ENCODE measurements around the gene SENP1. TPM values are rescaled to one million over a fixed set of nuclear protein-coding genes. Genes with fewer than 3 reads are reported as not detected.
A peak's percentile ranks its signal among the peaks of the same experiment; 100 is the strongest.

SENP1 gene
- total RNA-seq, 1 experiment from 2014 or later, result 16.3 TPM

- no peak for DNase-seq
Observed at GRCh38 chr12:48018618-48018995, 87.3 kb downstream of the SENP1 start.

GRCh38 chr12:48017921-48018617 lies 87.8 kb downstream of the SENP1 start:
- no peak overlapping the region for H3K4me3 ChIP-seq
- DNase-seq, result no peak
- no peaks in the 10 kb centered on the region for H3K9me3 ChIP-seq
- H3K27me3 ChIP-seq, result peaks cover 22% of the 10 kb centered on the region
- no peaks in the 10 kb centered on the region for H3K36me3 ChIP-seq

More at GRCh38 chr12:48018618-48018995, 87.3 kb downstream of the SENP1 start:
- H3K4me3 ChIP-seq, result no peak overlapping the region
- peaks cover 19% of the 10 kb centered on the region for H3K27me3 ChIP-seq
- no peaks in the 10 kb centered on the region for H3K9me3 ChIP-seq
- no peaks in the 10 kb centered on the region for H3K36me3 ChIP-seq

GRCh38 chr12:48017496-48017895 lies 88.4 kb downstream of the SENP1 start:
- Histone ChIP-seq H3K4me3 (no peak overlapping the region), H3K36me3 (no peaks in the 10 kb centered on the region), H3K9me3 (no peaks in the 10 kb centered on the region), H3K27me3 (peaks cover 23% of the 10 kb centered on the region)
- DNase-seq, result no peak

GRCh38 chr12:48016373-48017020 lies 89.4 kb downstream of the SENP1 start:
- no peak for DNase-seq
- Histone ChIP-seq H3K36me3 (no peaks in the 10 kb centered on the region), H3K27me3 (peaks cover 26% of the 10 kb centered on the region), H3K9me3 (no peaks in the 10 kb centered on the region), H3K4me3 (no peak overlapping the region)

- Histone ChIP-seq H3K4me3 (no peak overlapping the region), H3K9me3 (no peaks in the 10 kb centered on the region), H3K27me3 (peaks cover 29% of the 10 kb centered on the region), H3K36me3 (no peaks in the 10 kb centered on the region)
- DNase-seq, result no peak
Observed at GRCh38 chr12:48015954-48016353, 89.9 kb downstream of the SENP1 start.

- H3K27me3 ChIP-seq, result peaks cover 29% of the 10 kb centered on the region
Observed at GRCh38 chr12:48015129-48015528, 90.8 kb downstream of the SENP1 start.

GRCh38 chr12:48013287-48013686 lies 92.6 kb downstream of the SENP1 start:
- no peak for DNase-seq
- Histone ChIP-seq H3K36me3 (no peaks in the 10 kb centered on the region), H3K27me3 (peaks cover 28% of the 10 kb centered on the region)

More at GRCh38 chr12:48015129-48015528, 90.8 kb downstream of the SENP1 start:
- Histone ChIP-seq H3K4me3 (no peak overlapping the region), H3K36me3 (no peaks in the 10 kb centered on the region), H3K9me3 (no peaks in the 10 kb centered on the region)
- DNase-seq, result no peak

GRCh38 chr12:48012070-48012469 lies 93.8 kb downstream of the SENP1 start:
- no peak for DNase-seq
- H3K9me3 ChIP-seq, result no peaks in the 10 kb centered on the region
- H3K27me3 ChIP-seq, result peaks cover 35% of the 10 kb centered on the region

More at GRCh38 chr12:48013287-48013686, 92.6 kb downstream of the SENP1 start:
- H3K4me3 ChIP-seq, result no peak overlapping the region
- H3K9me3 ChIP-seq, result no peaks in the 10 kb centered on the region

GRCh38 chr12:48010366-48010970 lies 95.4 kb downstream of the SENP1 start:
- Histone ChIP-seq H3K27me3 (peaks cover 49% of the 10 kb centered on the region), H3K9me3 (no peaks in the 10 kb centered on the region)
- DNase-seq, result no peak

More at GRCh38 chr12:48012070-48012469, 93.8 kb downstream of the SENP1 start:
- Histone ChIP-seq H3K36me3 (no peaks in the 10 kb centered on the region), H3K4me3 (no peak overlapping the region)

GRCh38 chr12:48009471-48009870 lies 96.4 kb downstream of the SENP1 start:
- no peaks in the 10 kb centered on the region for H3K9me3 ChIP-seq
- peaks cover 59% of the 10 kb centered on the region for H3K27me3 ChIP-seq
- H3K4me3 ChIP-seq, result no peak overlapping the region
- H3K36me3 ChIP-seq, result no peaks in the 10 kb centered on the region
- DNase-seq, result no peak

More at GRCh38 chr12:48010366-48010970, 95.4 kb downstream of the SENP1 start:
- H3K4me3 ChIP-seq, result no peak overlapping the region
- H3K36me3 ChIP-seq, result no peaks in the 10 kb centered on the region

GRCh38 chr12:48008950-48009349 lies 96.9 kb downstream of the SENP1 start:
- DNase-seq, result no peak
- Histone ChIP-seq H3K27me3 (peaks cover 63% of the 10 kb centered on the region), H3K36me3 (no peaks in the 10 kb centered on the region), H3K4me3 (no peak overlapping the region), H3K9me3 (no peaks in the 10 kb centered on the region)

GRCh38 chr12:48008349-48008748 lies 97.5 kb downstream of the SENP1 start:
- no peaks in the 10 kb centered on the region for H3K9me3 ChIP-seq
- no peaks in the 10 kb centered on the region for H3K36me3 ChIP-seq
- H3K4me3 ChIP-seq, result no peak overlapping the region
- DNase-seq, result no peak
- H3K27me3 ChIP-seq, result peaks cover 63% of the 10 kb centered on the region

GRCh38 chr12:48007206-48007605 lies 98.7 kb downstream of the SENP1 start:
- no peak overlapping the region for H3K4me3 ChIP-seq
- H3K9me3 ChIP-seq, result no peaks in the 10 kb centered on the region
- no peak for DNase-seq
- peaks cover 72% of the 10 kb centered on the region for H3K27me3 ChIP-seq
- no peaks in the 10 kb centered on the region for H3K36me3 ChIP-seq

GRCh38 chr12:48005750-48006021 lies 100.2 kb downstream of the SENP1 start:
- no peak for DNase-seq
- no peaks in the 10 kb centered on the region for H3K36me3 ChIP-seq
- H3K4me3 ChIP-seq, result no peak overlapping the region
- no peaks in the 10 kb centered on the region for H3K9me3 ChIP-seq
- peaks cover 81% of the 10 kb centered on the region for H3K27me3 ChIP-seq

GRCh38 chr12:48005001-48005749 lies 100.7 kb downstream of the SENP1 start:
- Histone ChIP-seq H3K27me3 (peaks cover 86% of the 10 kb centered on the region), H3K9me3 (no peaks in the 10 kb centered on the region), H3K36me3 (no peaks in the 10 kb centered on the region), H3K4me3 (no peak overlapping the region)
- no peak for DNase-seq

- Histone ChIP-seq H3K4me3 (no peak within 1 kb of the TSS), H3K27me3 (peaks cover 86% of the 10 kb centered on the region), H3K9me3 (no peaks in the 10 kb centered on the region), H3K36me3 (no peaks in the 10 kb centered on the region)
- DNase-seq, result peak; percentile 26
Observed at GRCh38 chr12:48004053-48004941, 101.6 kb downstream of the SENP1 start, which contains the start of gene COL2A1. COL2A1 (minus strand) TSS chr12:48004476; CDS start chr12:48004321, 155 bp downstream.
